ENCODE results near the gene CADM1.

Gene CADM1

GRCh38 chr11:115338476-115338875, 165.7 kb downstream of the CADM1 start:
- Histone ChIP-seq H3K4me2 (ENCODE audit: low read length) (no peak overlapping the region), H3K79me2 (ENCODE audit: low read length) (no peaks in the 10 kb centered on the region), H3K4me1 (ENCODE audit: low read length) (peaks cover 19% of the 10 kb centered on the region), H3K36me3 (replicated peaks; ENCODE audit: low read depth, low read length) (no peaks in the 10 kb centered on the region), H3K4me3 (ENCODE audit: low read length) (no peak overlapping the region), H3K9ac (ENCODE audit: low read length) (no peak overlapping the region), H4K20me1 (ENCODE audit: insufficient read depth, low read length) (no peaks in the 10 kb centered on the region), H3K27ac (ENCODE audit: low read length) (no peak overlapping the region), H3K9me3 (ENCODE audit: insufficient read depth, low read length) (no peaks in the 10 kb centered on the region), H2AFZ (ENCODE audit: low read depth, low read length) (no peak overlapping the region), H3K27me3 (ENCODE audit: low read depth, low read length) (peaks cover 28% of the 10 kb centered on the region)
- TF ChIP-seq, protein P1, sequence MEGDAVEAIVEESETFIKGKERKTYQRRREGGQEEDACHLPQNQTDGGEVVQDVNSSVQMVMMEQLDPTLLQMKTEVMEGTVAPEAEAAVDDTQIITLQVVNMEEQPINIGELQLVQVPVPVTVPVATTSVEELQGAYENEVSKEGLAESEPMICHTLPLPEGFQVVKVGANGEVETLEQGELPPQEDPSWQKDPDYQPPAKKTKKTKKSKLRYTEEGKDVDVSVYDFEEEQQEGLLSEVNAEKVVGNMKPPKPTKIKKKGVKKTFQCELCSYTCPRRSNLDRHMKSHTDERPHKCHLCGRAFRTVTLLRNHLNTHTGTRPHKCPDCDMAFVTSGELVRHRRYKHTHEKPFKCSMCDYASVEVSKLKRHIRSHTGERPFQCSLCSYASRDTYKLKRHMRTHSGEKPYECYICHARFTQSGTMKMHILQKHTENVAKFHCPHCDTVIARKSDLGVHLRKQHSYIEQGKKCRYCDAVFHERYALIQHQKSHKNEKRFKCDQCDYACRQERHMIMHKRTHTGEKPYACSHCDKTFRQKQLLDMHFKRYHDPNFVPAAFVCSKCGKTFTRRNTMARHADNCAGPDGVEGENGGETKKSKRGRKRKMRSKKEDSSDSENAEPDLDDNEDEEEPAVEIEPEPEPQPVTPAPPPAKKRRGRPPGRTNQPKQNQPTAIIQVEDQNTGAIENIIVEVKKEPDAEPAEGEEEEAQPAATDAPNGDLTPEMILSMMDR (IDR thresholded peaks at IDR 0.05; ENCODE audit: low read depth, low read length): no peak
- TF ChIP-seq EZH2phosphoT487 (IDR thresholded peaks at IDR 0.05; ENCODE audit: low read depth): no peak

DNA sequence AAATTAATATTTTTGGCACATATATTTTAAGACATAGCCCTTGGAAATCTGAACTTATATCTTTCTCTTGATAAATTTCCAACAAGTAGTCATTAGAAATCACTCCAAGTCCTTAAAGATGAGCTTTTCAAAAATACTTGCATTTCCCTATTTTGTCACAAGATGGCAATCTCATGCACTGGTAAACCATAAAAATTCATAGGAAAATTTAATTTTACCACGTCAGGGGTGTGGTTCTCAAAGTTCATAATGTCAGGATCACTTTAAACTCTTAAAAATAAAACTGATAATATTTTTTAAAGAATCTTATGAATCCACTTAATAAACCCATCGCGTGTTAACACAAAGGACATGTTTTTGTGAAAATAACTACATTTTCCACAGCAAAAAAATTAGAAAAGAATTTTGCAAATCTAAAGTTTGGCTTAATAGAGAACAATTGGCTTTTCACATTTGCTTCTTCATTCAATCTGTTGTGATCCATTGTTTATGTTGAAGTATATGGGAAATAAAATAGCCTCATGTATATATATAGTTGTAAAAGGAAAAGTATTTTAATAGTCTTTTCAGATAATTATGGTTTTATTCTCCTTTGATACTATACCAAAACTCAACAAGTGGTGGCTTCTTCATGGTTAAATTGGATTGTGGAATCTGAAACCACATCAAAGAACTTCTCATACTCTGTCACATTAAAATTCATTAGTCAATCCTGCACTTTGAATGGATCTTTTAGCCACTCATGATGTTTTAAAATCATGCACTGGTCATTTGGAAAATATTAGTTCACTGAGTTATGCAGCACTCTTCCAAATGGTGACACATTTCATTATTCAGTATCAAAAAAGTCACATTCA, 169.1 kb downstream of the CADM1 start:
- no peak overlapping the region for H3K9ac ChIP-seq (ENCODE audit: low read length)

DNA sequence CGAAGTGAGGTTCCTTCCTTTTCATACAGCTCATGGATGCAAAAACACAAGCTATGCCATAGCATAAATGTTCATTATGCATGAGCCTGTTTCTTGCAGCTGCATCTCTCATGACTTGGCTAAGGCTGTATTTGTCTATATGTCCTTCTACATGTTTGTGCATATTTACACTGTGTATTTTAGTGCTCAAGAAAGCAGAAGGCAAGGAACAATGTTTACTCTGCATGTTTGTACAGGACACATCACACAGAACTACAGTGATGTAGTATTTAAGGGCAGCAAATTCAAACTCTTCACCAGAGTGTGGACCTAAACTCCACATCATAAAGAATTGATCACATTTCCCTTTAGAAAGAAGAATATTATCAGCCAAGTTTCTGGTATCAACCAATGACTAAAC, 170.3 kb downstream of the CADM1 start:
- Histone ChIP-seq H3K9me3 (ENCODE audit: insufficient read depth, low read length) (no peaks in the 10 kb centered on the region), H3K27ac (ENCODE audit: low read length) (no peak overlapping the region), H3K4me2 (ENCODE audit: low read length) (no peak overlapping the region), H3K9ac (ENCODE audit: low read length) (no peak overlapping the region), H3K4me3 (ENCODE audit: low read length) (no peak overlapping the region), H3K36me3 (replicated peaks; ENCODE audit: low read depth, low read length) (no peaks in the 10 kb centered on the region), H3K79me2 (ENCODE audit: low read length) (no peaks in the 10 kb centered on the region), H4K20me1 (ENCODE audit: insufficient read depth, low read length) (no peaks in the 10 kb centered on the region), H3K27me3 (ENCODE audit: low read depth, low read length) (peaks cover 44% of the 10 kb centered on the region), H2AFZ (ENCODE audit: low read depth, low read length) (no peak overlapping the region), H3K4me1 (ENCODE audit: low read length) (peaks cover 22% of the 10 kb centered on the region)
- TF ChIP-seq, protein P1 (IDR thresholded peaks at IDR 0.05; ENCODE audit: low read depth, low read length): no peak

More for the DNA sequence above, 169.1 kb downstream of the CADM1 start:
- Histone ChIP-seq H3K4me2 (ENCODE audit: low read length) (no peak overlapping the region), H3K4me1 (ENCODE audit: low read length) (peaks cover 22% of the 10 kb centered on the region), H3K27me3 (ENCODE audit: low read depth, low read length) (peaks cover 44% of the 10 kb centered on the region), H3K4me3 (ENCODE audit: low read length) (no peak overlapping the region), H3K79me2 (ENCODE audit: low read length) (no peaks in the 10 kb centered on the region), H3K9me3 (ENCODE audit: insufficient read depth, low read length) (no peaks in the 10 kb centered on the region), H2AFZ (ENCODE audit: low read depth, low read length) (no peak overlapping the region), H3K27ac (ENCODE audit: low read length) (no peak overlapping the region), H3K36me3 (replicated peaks; ENCODE audit: low read depth, low read length) (no peaks in the 10 kb centered on the region), H4K20me1 (ENCODE audit: insufficient read depth, low read length) (no peaks in the 10 kb centered on the region)
- no peak for TF ChIP-seq EZH2phosphoT487 (IDR thresholded peaks at IDR 0.05; ENCODE audit: low read depth)
- TF ChIP-seq, protein P1 (IDR thresholded peaks at IDR 0.05; ENCODE audit: low read depth, low read length): peak; percentile 80

DNA sequence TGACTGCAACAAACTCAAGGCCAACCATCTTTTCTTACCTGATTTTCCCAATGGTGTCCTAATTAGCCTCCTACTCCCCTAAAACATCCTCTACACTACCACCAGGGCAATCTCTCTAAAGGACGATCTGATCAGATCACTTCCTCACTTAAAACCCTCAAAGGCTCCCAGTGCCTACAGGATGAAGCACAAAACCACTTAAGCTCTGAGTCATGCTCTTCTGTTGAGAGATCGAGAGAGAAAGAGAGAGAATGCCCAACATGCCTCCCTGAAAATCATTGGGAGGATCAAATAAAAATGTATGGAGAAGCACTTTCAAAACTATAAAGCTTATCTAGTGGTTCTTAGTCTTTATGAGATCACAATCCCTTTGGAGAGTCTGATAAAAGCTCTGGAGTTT, 171.1 kb downstream of the CADM1 start:
- Histone ChIP-seq H3K4me3 (ENCODE audit: low read length) (no peak overlapping the region), H3K9me3 (ENCODE audit: insufficient read depth, low read length) (no peaks in the 10 kb centered on the region), H4K20me1 (ENCODE audit: insufficient read depth, low read length) (no peaks in the 10 kb centered on the region), H3K79me2 (ENCODE audit: low read length) (no peaks in the 10 kb centered on the region), H3K9ac (ENCODE audit: low read length) (no peak overlapping the region), H2AFZ (ENCODE audit: low read depth, low read length) (no peak overlapping the region), H3K27me3 (ENCODE audit: low read depth, low read length) (peaks cover 43% of the 10 kb centered on the region), H3K4me2 (ENCODE audit: low read length) (no peak overlapping the region), H3K4me1 (ENCODE audit: low read length) (peaks cover 22% of the 10 kb centered on the region), H3K36me3 (replicated peaks; ENCODE audit: low read depth, low read length) (no peaks in the 10 kb centered on the region), H3K27ac (ENCODE audit: low read length) (no peak overlapping the region)
- TF ChIP-seq EZH2phosphoT487 (IDR thresholded peaks at IDR 0.05; ENCODE audit: low read depth): no peak
- TF ChIP-seq, protein P1 (IDR thresholded peaks at IDR 0.05; ENCODE audit: low read depth, low read length): no peak

Measured in OCI-LY3 (cell line).